Trophoblast cell (in vitro differentiated cells and primary cell): ENCODE data around the gene KIF2A.

Source experiments
- DNase-seq, 2 donors: peaks; one replicate each; pipeline ENCODE4 v3.0.0-alpha.2; 2016
- H2AFZ ChIP-seq: 2 replicates; pipeline ENCODE4 v1.6.1; 2013; ENCODE audit warnings: low read length, moderate library complexity, mild to moderate bottlenecking; ENCODE audit not compliant: insufficient read depth, poor library complexity
- H2AK5ac ChIP-seq: 2 replicates; pipeline ENCODE4 v1.6.1; 2013; ENCODE audit warnings: mild to moderate bottlenecking, low read length
- H2BK120ac ChIP-seq: 2 replicates; pipeline ENCODE4 v1.6.1; 2013; ENCODE audit warnings: low read length, mild to moderate bottlenecking, moderate library complexity; ENCODE audit not compliant: insufficient read depth, poor library complexity
- H2BK12ac ChIP-seq: 2 replicates; pipeline ENCODE4 v1.6.1; 2013; ENCODE audit warnings: mild to moderate bottlenecking, low read length, moderate library complexity
- H2BK5ac ChIP-seq: 2 replicates; pipeline ENCODE4 v1.6.1; 2013; ENCODE audit warnings: low read length, low read depth, moderate library complexity, mild to moderate bottlenecking; ENCODE audit not compliant: poor library complexity
- H3K14ac ChIP-seq: 2 replicates; pipeline ENCODE4 v1.6.1; 2013; ENCODE audit warnings: mild to moderate bottlenecking, low read length
- H3K18ac ChIP-seq: 2 replicates; pipeline ENCODE4 v1.6.1; 2013; ENCODE audit warnings: mild to moderate bottlenecking, low read length
- H3K23ac ChIP-seq: 2 replicates; pipeline ENCODE4 v1.6.1; 2013; ENCODE audit warnings: low read length
- H3K27ac ChIP-seq: 2 replicates; pipeline ENCODE4 v1.5.1; 2013; ENCODE audit warnings: low read depth, mild to moderate bottlenecking, inconsistent platforms, low read length, moderate library complexity
- H3K27me3 ChIP-seq: 2 replicates; pipeline ENCODE4 v1.6.1; 2013; ENCODE audit warnings: inconsistent platforms, mild to moderate bottlenecking, low read length, moderate library complexity; ENCODE audit not compliant: insufficient read depth
- H3K36me3 ChIP-seq, 2 experiments: 1 replicate in 1 of 2; 2 replicates in 1 of 2; pipeline ENCODE4 v1.6.1; 2013; ENCODE audit warnings: low read length in 2 of 2, mild to moderate bottlenecking in 2 of 2, moderate library complexity in 1 of 2; ENCODE audit not compliant: insufficient read depth in 2 of 2, control insufficient read depth in 1 of 2
- H3K4ac ChIP-seq: 2 replicates; pipeline ENCODE4 v1.6.1; 2013; ENCODE audit warnings: low read depth, mild to moderate bottlenecking, low read length, moderate library complexity
- H3K4me1 ChIP-seq, 2 experiments: 1 replicate in 1 of 2; 2 replicates in 1 of 2; pipeline ENCODE4 v1.6.1; 2013; ENCODE audit warnings: low read length in 2 of 2, mild to moderate bottlenecking in 2 of 2, moderate library complexity in 1 of 2; ENCODE audit not compliant: insufficient read depth in 2 of 2, control insufficient read depth in 1 of 2
- H3K4me2 ChIP-seq: 2 replicates; pipeline ENCODE4 v1.6.1; 2013; ENCODE audit warnings: inconsistent platforms, mild to moderate bottlenecking, low read length, moderate library complexity
- H3K4me3 ChIP-seq: 2 replicates; pipeline ENCODE4 v1.5.1; 2013; ENCODE audit warnings: mild to moderate bottlenecking, low read depth, low read length, inconsistent platforms
- H3K79me1 ChIP-seq: one replicate; pipeline ENCODE4 v1.6.1; 2013; ENCODE audit warnings: low read length
- H3K79me2 ChIP-seq: 2 replicates; pipeline ENCODE4 v1.6.1; 2013; ENCODE audit warnings: low read length, mild to moderate bottlenecking; ENCODE audit not compliant: control insufficient read depth, insufficient read depth, poor library complexity
- H3K9ac ChIP-seq: 2 replicates; pipeline ENCODE4 v1.6.1; 2013; ENCODE audit warnings: mild to moderate bottlenecking, low read length
- H3K9me3 ChIP-seq: 2 replicates; pipeline ENCODE4 v1.6.1; 2013; ENCODE audit warnings: low read depth, mild to moderate bottlenecking, control low read depth, inconsistent platforms, low read length; ENCODE audit not compliant: insufficient read depth
- H4K12ac ChIP-seq: 2 replicates; pipeline ENCODE4 v1.6.1; 2013; ENCODE audit warnings: low read depth, mild to moderate bottlenecking, low read length, moderate library complexity
- H4K8ac ChIP-seq: 2 replicates; pipeline ENCODE4 v1.6.1; 2013; ENCODE audit warnings: low read depth, mild to moderate bottlenecking, low read length, moderate library complexity
- H4K91ac ChIP-seq: one replicate; pipeline ENCODE4 v1.6.1; 2013; ENCODE audit warnings: low read depth, mild to moderate bottlenecking, low read length, moderate library complexity
- WGBS: extraction: QIAGEN DNeasy Blood & Tissue Kit; methylation state at CpG from one replicate; pipeline ENCODE4 v1.1.7; 2013; ENCODE audit warnings: missing lambda C conversion rate; ENCODE audit not compliant: insufficient read length, insufficient coverage; ENCODE audit errors: extremely low coverage; 5-methylcytosine and 5-hydroxymethylcytosine counted together

The KIF2A gene

DNA sequence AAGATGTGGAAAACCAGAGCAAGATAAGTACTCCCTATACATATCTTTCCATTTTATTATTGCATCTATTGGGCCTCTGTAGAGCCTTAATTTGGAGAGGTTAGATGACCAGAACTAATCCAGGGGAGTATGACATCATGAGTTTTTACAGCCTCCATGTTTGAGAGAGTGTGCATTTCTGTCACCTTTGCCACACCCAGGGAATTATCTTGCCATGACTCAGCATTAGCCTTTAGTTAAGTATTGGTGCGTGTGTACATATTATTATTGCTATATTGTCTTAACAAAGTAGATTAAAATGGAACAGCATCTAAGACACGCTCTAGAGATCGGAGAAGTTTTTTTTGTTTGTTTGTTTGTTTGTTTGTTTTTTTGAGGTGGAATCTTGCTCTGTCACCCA lies 70.1 kb downstream of the KIF2A start:
- H3K4me2 ChIP-seq = no peak overlapping the region
- H3K27me3 ChIP-seq = no peaks in the 10 kb centered on the region
- H2BK12ac ChIP-seq = no peak overlapping the region
- no peak overlapping the region for H3K23ac ChIP-seq
- WGBS = no CpG with 5 or more reads among the region's 3 CpGs
- no peak overlapping the region for H4K12ac ChIP-seq
- H3K4me1 ChIP-seq = no peaks in the 10 kb centered on the region
- no peaks in the 10 kb centered on the region for H3K79me1 ChIP-seq
- H2AFZ ChIP-seq = no peak overlapping the region
- no peak overlapping the region for H2BK5ac ChIP-seq
- H3K27ac ChIP-seq = no peak overlapping the region
- peaks cover 23 to 28% of the 10 kb centered on the region in 2 experiments for H3K36me3 ChIP-seq
- H4K8ac ChIP-seq = no peak overlapping the region
- no peak overlapping the region for H3K14ac ChIP-seq
- H3K18ac ChIP-seq = no peak overlapping the region
- H2AK5ac ChIP-seq = no peak overlapping the region
- no peak overlapping the region for H4K91ac ChIP-seq
- H3K4me3 ChIP-seq = no peak overlapping the region
- H3K9ac ChIP-seq = no peak overlapping the region
- DNase-seq = peak in 1 of 2 donors; percentile 46
- H3K79me2 ChIP-seq = no peaks in the 10 kb centered on the region
- H3K4ac ChIP-seq = no peak overlapping the region
- no peak overlapping the region for H2BK120ac ChIP-seq
- H3K9me3 ChIP-seq = no peaks in the 10 kb centered on the region

DNA sequence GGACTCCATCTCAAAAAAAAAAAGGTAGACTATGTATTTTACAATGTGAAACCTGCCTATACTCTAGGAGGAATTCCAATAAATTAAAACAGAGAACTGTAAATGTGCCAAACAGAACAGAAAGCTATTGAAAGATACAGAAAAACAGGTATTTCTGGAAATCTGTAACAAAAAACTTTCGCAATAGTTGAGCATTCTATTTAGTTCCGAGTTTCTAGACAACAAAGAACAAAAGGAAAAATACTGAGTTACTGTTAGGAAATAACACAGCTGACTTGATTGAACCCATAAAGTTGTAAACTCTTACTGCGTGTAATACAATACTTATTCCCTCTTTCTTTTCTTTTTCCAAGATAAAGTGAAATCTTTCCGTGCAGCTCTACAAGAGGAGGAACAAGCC lies 79.1 kb downstream of the KIF2A start:
- no peak overlapping the region for H3K4ac ChIP-seq
- H2BK120ac ChIP-seq = peak overlapping the region; percentile 66
- H3K36me3 ChIP-seq = peaks cover 19 to 20% of the 10 kb centered on the region in 2 experiments
- H2BK12ac ChIP-seq = no peak overlapping the region
- no peaks in the 10 kb centered on the region for H3K79me1 ChIP-seq
- H3K18ac ChIP-seq = no peak overlapping the region
- no peak overlapping the region for H3K23ac ChIP-seq
- no peak overlapping the region for H4K8ac ChIP-seq
- H3K9me3 ChIP-seq = no peaks in the 10 kb centered on the region
- no peaks in the 10 kb centered on the region for H3K79me2 ChIP-seq
- no peak overlapping the region for H3K4me2 ChIP-seq
- H2AK5ac ChIP-seq = no peak overlapping the region
- no CpG with 5 or more reads among the region's 4 CpGs for WGBS
- H3K4me1 ChIP-seq = peaks cover 0 to 4% of the 10 kb centered on the region in 2 experiments
- no peak overlapping the region for H3K4me3 ChIP-seq
- no peaks in the 10 kb centered on the region for H3K27me3 ChIP-seq
- H3K27ac ChIP-seq = peak overlapping the region; percentile 88
- H4K12ac ChIP-seq = no peak overlapping the region
- H2AFZ ChIP-seq = no peak overlapping the region
- peak in 1 of 2 donors; percentile 96 for DNase-seq
- peak overlapping the region; percentile 77 for H4K91ac ChIP-seq
- H3K9ac ChIP-seq = no peak overlapping the region
- peak overlapping the region; percentile 56 for H2BK5ac ChIP-seq
- peak overlapping the region; percentile 29 for H3K14ac ChIP-seq

- H3K23ac ChIP-seq = no peak overlapping the region
- peaks cover 0 to 4% of the 10 kb centered on the region in 2 experiments for H3K4me1 ChIP-seq
- H2AFZ ChIP-seq = no peak overlapping the region
- no peak overlapping the region for H3K14ac ChIP-seq
- H3K79me2 ChIP-seq = no peaks in the 10 kb centered on the region
- H2AK5ac ChIP-seq = no peak overlapping the region
- H4K91ac ChIP-seq = no peak overlapping the region
- no peak overlapping the region for H3K4me2 ChIP-seq
- no peaks in the 10 kb centered on the region for H3K79me1 ChIP-seq
- peaks cover 17% of the 10 kb centered on the region in 2 experiments for H3K36me3 ChIP-seq
- H3K18ac ChIP-seq = no peak overlapping the region
- H4K8ac ChIP-seq = no peak overlapping the region
- peak; percentile 57 to 86 for DNase-seq
- no peak overlapping the region for H2BK120ac ChIP-seq
- no peak overlapping the region for H3K4ac ChIP-seq
- no peak overlapping the region for H3K9ac ChIP-seq
- no peak overlapping the region for H3K4me3 ChIP-seq
- no peak overlapping the region for H2BK5ac ChIP-seq
- WGBS = no CpG with 5 or more reads among the region's 2 CpGs
- no peaks in the 10 kb centered on the region for H3K9me3 ChIP-seq
- no peak overlapping the region for H2BK12ac ChIP-seq
- H3K27ac ChIP-seq = peak overlapping the region; percentile 69
- H3K27me3 ChIP-seq = no peaks in the 10 kb centered on the region
- H4K12ac ChIP-seq = no peak overlapping the region
These were observed 79.9 kb downstream of the KIF2A start for GRCh38 chr5:62385816-62386400.

DNA sequence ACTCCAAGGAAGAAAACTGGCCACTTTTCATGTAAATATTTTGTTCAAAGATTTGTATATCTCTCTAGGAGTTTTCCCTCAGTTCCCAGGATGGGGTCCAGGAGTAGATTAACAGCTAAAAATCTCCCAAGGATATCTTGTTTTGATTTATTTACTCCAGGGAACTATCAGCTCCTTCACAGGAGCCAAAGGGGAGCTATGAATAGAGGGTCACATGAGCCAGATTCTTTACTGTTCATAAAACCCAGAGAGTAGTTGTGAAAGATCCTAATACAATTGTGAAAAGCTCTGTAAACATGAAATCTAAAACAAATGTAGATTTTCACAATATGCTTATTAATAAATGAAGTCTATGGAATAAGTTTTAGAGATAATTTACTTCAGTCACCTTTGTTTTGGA lies 80.8 kb downstream of the KIF2A start:
- Histone ChIP-seq H2BK5ac (no peak overlapping the region), H3K18ac (no peak overlapping the region), H3K79me2 (no peaks in the 10 kb centered on the region), H3K4me2 (no peak overlapping the region), H3K4ac (no peak overlapping the region), H2BK12ac (no peak overlapping the region), H3K36me3 (peaks cover 12 to 15% of the 10 kb centered on the region in 2 experiments), H3K9me3 (no peaks in the 10 kb centered on the region), H4K8ac (no peak overlapping the region), H3K4me3 (no peak overlapping the region), H2BK120ac (no peak overlapping the region), H4K12ac (no peak overlapping the region), H3K23ac (no peak overlapping the region), H3K79me1 (no peaks in the 10 kb centered on the region), H3K4me1 (peaks cover 0 to 4% of the 10 kb centered on the region in 2 experiments), H2AK5ac (no peak overlapping the region), H2AFZ (no peak overlapping the region), H3K9ac (no peak overlapping the region), H3K27ac (no peak overlapping the region), H3K27me3 (no peaks in the 10 kb centered on the region), H3K14ac (no peak overlapping the region), H4K91ac (no peak overlapping the region)
- no peak for DNase-seq
